ENCODE results near the gene CENPU. TPM values are rescaled to one million over a fixed set of nuclear protein-coding genes. Genes with fewer than 3 reads are reported as not detected.
A peak's percentile ranks its signal among the peaks of the same experiment; 100 is the strongest.

The CENPU gene
- total RNA-seq, 2 donors from 2014 or later = 80.9 to 82.3 TPM

- H3K36me3 Mint-ChIP-seq (ENCODE audit: insufficient read depth in 2 of 2) = peaks cover 2 to 27% of the 10 kb centered on the region in 2 donors
- DNase-seq (no peak), ATAC-seq (replicated peaks in 1 of 2) (no peak)
- H3K27ac Mint-ChIP-seq = peak overlapping the region; percentile 65
- H3K9me3 Mint-ChIP-seq = no peaks in the 10 kb centered on the region
- no peak overlapping the region for H3K4me3 Mint-ChIP-seq
- peaks cover 26% of the 10 kb centered on the region for H3K4me1 Mint-ChIP-seq (ENCODE audit: low read depth)
- H3K27me3 Mint-ChIP-seq (ENCODE audit: low read depth) = no peaks in the 10 kb centered on the region
Measured at GRCh38 chr4:184693056-184693455, 40.8 kb downstream of the CENPU start.

- Mint-ChIP-seq H3K36me3 (ENCODE audit: insufficient read depth in 2 of 2) (peaks cover 2 to 9% of the 10 kb centered on the region in 2 donors), H3K27ac (no peak overlapping the region), H3K4me1 (ENCODE audit: low read depth) (peaks cover 26% of the 10 kb centered on the region), H3K9me3 (no peaks in the 10 kb centered on the region), H3K27me3 (ENCODE audit: low read depth) (no peaks in the 10 kb centered on the region), H3K4me3 (no peak overlapping the region)
- ATAC-seq (replicated peaks in 1 of 2) (no peak), DNase-seq (no peak)
Measured at GRCh38 chr4:184689681-184690080, 44.2 kb downstream of the CENPU start.

- Mint-ChIP-seq H3K4me1 (ENCODE audit: low read depth) (peaks cover 26% of the 10 kb centered on the region), H3K9me3 (no peaks in the 10 kb centered on the region), H3K36me3 (ENCODE audit: insufficient read depth in 2 of 2) (peaks cover 2 to 5% of the 10 kb centered on the region in 2 donors), H3K27me3 (ENCODE audit: low read depth) (no peaks in the 10 kb centered on the region), H3K27ac (no peak overlapping the region), H3K4me3 (no peak overlapping the region)
- DNase-seq (peak; percentile 29 to 46), ATAC-seq (replicated peaks in 1 of 2) (peak; percentile 86 to 91)
Measured at GRCh38 chr4:184688447-184688846, 45.4 kb downstream of the CENPU start.

- ATAC-seq (replicated peaks in 1 of 2) (no peak), DNase-seq (no peak)
- Mint-ChIP-seq H3K9me3 (no peaks in the 10 kb centered on the region), H3K27me3 (ENCODE audit: low read depth) (no peaks in the 10 kb centered on the region), H3K36me3 (ENCODE audit: insufficient read depth in 2 of 2) (peaks cover 2 to 5% of the 10 kb centered on the region in 2 donors), H3K4me1 (ENCODE audit: low read depth) (peaks cover 26% of the 10 kb centered on the region), H3K27ac (no peak overlapping the region), H3K4me3 (no peak overlapping the region)
Measured at GRCh38 chr4:184688005-184688404, 45.9 kb downstream of the CENPU start.

- Mint-ChIP-seq H3K27ac (no peak overlapping the region), H3K4me1 (ENCODE audit: low read depth) (peaks cover 16% of the 10 kb centered on the region), H3K9me3 (no peaks in the 10 kb centered on the region), H3K36me3 (ENCODE audit: insufficient read depth in 2 of 2) (peaks cover 2% of the 10 kb centered on the region in 2 donors), H3K27me3 (ENCODE audit: low read depth) (no peaks in the 10 kb centered on the region), H3K4me3 (no peak overlapping the region)
- ATAC-seq (replicated peaks in 1 of 2) = no peak
- DNase-seq = no peak
Measured at GRCh38 chr4:184684491-184685189, 49.3 kb downstream of the CENPU start.

- no peak for ATAC-seq (replicated peaks in 1 of 2)
- Mint-ChIP-seq H3K4me3 (no peak overlapping the region), H3K36me3 (ENCODE audit: insufficient read depth in 2 of 2) (peaks cover 0 to 2% of the 10 kb centered on the region in 2 donors), H3K9me3 (no peaks in the 10 kb centered on the region), H3K27ac (no peak overlapping the region), H3K4me1 (ENCODE audit: low read depth) (no peaks in the 10 kb centered on the region), H3K27me3 (ENCODE audit: low read depth) (no peaks in the 10 kb centered on the region)
- DNase-seq = no peak
Measured at GRCh38 chr4:184681916-184682315, 52.0 kb downstream of the CENPU start.

GRCh38 chr4:184680698-184681097 lies 53.2 kb downstream of the CENPU start:
- no peak for DNase-seq
- H3K4me1 Mint-ChIP-seq (ENCODE audit: low read depth) = no peaks in the 10 kb centered on the region
- no peaks in the 10 kb centered on the region for H3K36me3 Mint-ChIP-seq (ENCODE audit: insufficient read depth in 2 of 2)
- no peak overlapping the region for H3K4me3 Mint-ChIP-seq
- H3K27ac Mint-ChIP-seq = no peak overlapping the region
- H3K27me3 Mint-ChIP-seq (ENCODE audit: low read depth) = no peaks in the 10 kb centered on the region
- ATAC-seq (replicated peaks in 1 of 2) = no peak
- no peaks in the 10 kb centered on the region for H3K9me3 Mint-ChIP-seq

GRCh38 chr4:184675821-184676492 lies 57.9 kb downstream of the CENPU start:
- DNase-seq = no peak
- Mint-ChIP-seq H3K9me3 (no peaks in the 10 kb centered on the region), H3K4me1 (ENCODE audit: low read depth) (no peaks in the 10 kb centered on the region), H3K36me3 (ENCODE audit: insufficient read depth in 2 of 2) (peaks cover 0 to 3% of the 10 kb centered on the region in 2 donors), H3K27me3 (ENCODE audit: low read depth) (no peaks in the 10 kb centered on the region), H3K4me3 (no peak overlapping the region), H3K27ac (no peak overlapping the region)
- ATAC-seq (replicated peaks in 1 of 2) = no peak

GRCh38 chr4:184675018-184675417 lies 58.9 kb downstream of the CENPU start:
- Mint-ChIP-seq H3K36me3 (ENCODE audit: insufficient read depth in 2 of 2) (peaks cover 0 to 3% of the 10 kb centered on the region in 2 donors), H3K27me3 (ENCODE audit: low read depth) (no peaks in the 10 kb centered on the region), H3K9me3 (no peaks in the 10 kb centered on the region), H3K4me1 (ENCODE audit: low read depth) (peaks cover under 1% of the 10 kb centered on the region), H3K4me3 (no peak overlapping the region), H3K27ac (no peak overlapping the region)
- no peak for ATAC-seq (replicated peaks in 1 of 2)
- no peak for DNase-seq

GRCh38 chr4:184674011-184674410 lies 59.9 kb downstream of the CENPU start:
- Mint-ChIP-seq H3K36me3 (ENCODE audit: insufficient read depth in 2 of 2) (peaks cover 0 to 7% of the 10 kb centered on the region in 2 donors), H3K27ac (no peak overlapping the region), H3K27me3 (ENCODE audit: low read depth) (no peaks in the 10 kb centered on the region), H3K4me1 (ENCODE audit: low read depth) (peaks cover 10% of the 10 kb centered on the region), H3K4me3 (no peak overlapping the region), H3K9me3 (no peaks in the 10 kb centered on the region)
- no peak for ATAC-seq (replicated peaks in 1 of 2)
- no peak for DNase-seq

- no peak overlapping the region for H3K4me3 Mint-ChIP-seq
- ATAC-seq (replicated peaks in 1 of 2) = no peak
- no peaks in the 10 kb centered on the region for H3K9me3 Mint-ChIP-seq
- no peak for DNase-seq
- peaks cover 23% of the 10 kb centered on the region for H3K4me1 Mint-ChIP-seq (ENCODE audit: low read depth)
- peaks cover 7 to 12% of the 10 kb centered on the region in 2 donors for H3K36me3 Mint-ChIP-seq (ENCODE audit: insufficient read depth in 2 of 2)
- no peaks in the 10 kb centered on the region for H3K27me3 Mint-ChIP-seq (ENCODE audit: low read depth)
- no peak overlapping the region for H3K27ac Mint-ChIP-seq
Measured at GRCh38 chr4:184672741-184673140, 61.2 kb downstream of the CENPU start.

GRCh38 chr4:184671101-184671500 lies 62.8 kb downstream of the CENPU start:
- no peaks in the 10 kb centered on the region for H3K27me3 Mint-ChIP-seq (ENCODE audit: low read depth)
- no peak for DNase-seq
- no peak overlapping the region for H3K4me3 Mint-ChIP-seq
- peaks cover 7 to 12% of the 10 kb centered on the region in 2 donors for H3K36me3 Mint-ChIP-seq (ENCODE audit: insufficient read depth in 2 of 2)
- peaks cover 24% of the 10 kb centered on the region for H3K4me1 Mint-ChIP-seq (ENCODE audit: low read depth)
- ATAC-seq (replicated peaks in 1 of 2) = no peak
- no peak overlapping the region for H3K27ac Mint-ChIP-seq
- no peaks in the 10 kb centered on the region for H3K9me3 Mint-ChIP-seq

- H3K27me3 Mint-ChIP-seq (ENCODE audit: low read depth) = no peaks in the 10 kb centered on the region
- DNase-seq (no peak), ATAC-seq (replicated peaks in 1 of 2) (no peak)
- H3K27ac Mint-ChIP-seq = peak overlapping the region; percentile 85
- no peaks in the 10 kb centered on the region for H3K9me3 Mint-ChIP-seq
- peaks cover 7 to 12% of the 10 kb centered on the region in 2 donors for H3K36me3 Mint-ChIP-seq (ENCODE audit: insufficient read depth in 2 of 2)
- H3K4me3 Mint-ChIP-seq = no peak overlapping the region
- H3K4me1 Mint-ChIP-seq (ENCODE audit: low read depth) = peaks cover 24% of the 10 kb centered on the region
Measured at GRCh38 chr4:184669251-184669650, 64.6 kb downstream of the CENPU start.
